Measurements from ENCODE around the gene EXOC2.
A peak's percentile ranks its signal among the peaks of the same experiment; 100 is the strongest.
"Not testable (repeated sequence)": the region's sequence is repeated elsewhere in the genome, so short reads cannot be mapped to it uniquely, and the experiment has no call there.

EXOC2 gene

GRCh38 chr6:667253-667927 lies 25.5 kb downstream of the EXOC2 start:
- H3K4me3 ChIP-seq (replicated peaks; ENCODE audit: low read depth, low read length): no peak overlapping the region
- TF ChIP-seq, protein P1, sequence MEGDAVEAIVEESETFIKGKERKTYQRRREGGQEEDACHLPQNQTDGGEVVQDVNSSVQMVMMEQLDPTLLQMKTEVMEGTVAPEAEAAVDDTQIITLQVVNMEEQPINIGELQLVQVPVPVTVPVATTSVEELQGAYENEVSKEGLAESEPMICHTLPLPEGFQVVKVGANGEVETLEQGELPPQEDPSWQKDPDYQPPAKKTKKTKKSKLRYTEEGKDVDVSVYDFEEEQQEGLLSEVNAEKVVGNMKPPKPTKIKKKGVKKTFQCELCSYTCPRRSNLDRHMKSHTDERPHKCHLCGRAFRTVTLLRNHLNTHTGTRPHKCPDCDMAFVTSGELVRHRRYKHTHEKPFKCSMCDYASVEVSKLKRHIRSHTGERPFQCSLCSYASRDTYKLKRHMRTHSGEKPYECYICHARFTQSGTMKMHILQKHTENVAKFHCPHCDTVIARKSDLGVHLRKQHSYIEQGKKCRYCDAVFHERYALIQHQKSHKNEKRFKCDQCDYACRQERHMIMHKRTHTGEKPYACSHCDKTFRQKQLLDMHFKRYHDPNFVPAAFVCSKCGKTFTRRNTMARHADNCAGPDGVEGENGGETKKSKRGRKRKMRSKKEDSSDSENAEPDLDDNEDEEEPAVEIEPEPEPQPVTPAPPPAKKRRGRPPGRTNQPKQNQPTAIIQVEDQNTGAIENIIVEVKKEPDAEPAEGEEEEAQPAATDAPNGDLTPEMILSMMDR (IDR thresholded peaks at IDR 0.05; ENCODE audit: low read length, missing control alignments): no peak
- DNase-seq (ENCODE audit: low read depth): no peak

DNA sequence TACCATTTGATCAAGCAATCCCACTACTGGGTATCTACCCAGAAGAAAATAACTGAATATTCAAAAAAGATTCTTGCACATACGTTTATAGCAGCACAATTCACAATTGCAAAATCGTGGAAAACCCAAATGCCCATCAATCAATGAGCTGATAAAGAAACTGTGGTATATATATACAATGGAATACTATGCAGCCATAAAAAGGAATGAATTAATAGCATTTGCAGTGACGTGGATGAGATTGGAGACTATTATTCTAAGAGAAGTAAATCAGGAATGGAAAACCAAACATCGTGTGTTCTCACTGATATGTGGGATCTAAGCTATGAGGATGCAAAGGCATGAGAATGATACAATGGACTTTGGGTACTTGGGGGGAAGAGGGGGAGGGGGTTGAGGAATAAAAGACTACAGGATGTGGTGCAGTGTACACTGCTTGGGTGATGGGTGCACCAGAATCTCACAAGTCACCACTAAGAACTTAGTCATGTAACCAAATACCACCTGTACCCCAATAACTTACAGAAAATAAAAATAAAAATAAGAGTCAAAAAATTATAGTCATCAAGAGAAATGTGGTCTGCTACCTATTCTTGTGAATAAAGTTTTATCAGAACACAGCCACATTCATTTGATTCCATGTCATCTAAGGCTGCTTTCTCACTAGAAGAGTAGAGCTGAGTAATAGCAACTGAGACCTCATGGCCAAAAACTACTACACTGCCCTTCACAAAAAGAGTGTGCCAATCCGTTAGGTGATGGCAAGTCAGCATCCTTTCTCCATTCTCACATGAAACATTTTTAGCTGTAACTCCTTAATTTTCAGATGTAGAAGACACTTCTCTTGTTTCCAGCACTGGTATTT lies 27.3 kb downstream of the EXOC2 start:
- TF ChIP-seq, protein P1 (IDR thresholded peaks at IDR 0.05; ENCODE audit: low read length, missing control alignments): no peak
- no peak overlapping the region for H3K4me3 ChIP-seq (replicated peaks; ENCODE audit: low read depth, low read length)
- no peak for DNase-seq (ENCODE audit: low read depth)

DNA sequence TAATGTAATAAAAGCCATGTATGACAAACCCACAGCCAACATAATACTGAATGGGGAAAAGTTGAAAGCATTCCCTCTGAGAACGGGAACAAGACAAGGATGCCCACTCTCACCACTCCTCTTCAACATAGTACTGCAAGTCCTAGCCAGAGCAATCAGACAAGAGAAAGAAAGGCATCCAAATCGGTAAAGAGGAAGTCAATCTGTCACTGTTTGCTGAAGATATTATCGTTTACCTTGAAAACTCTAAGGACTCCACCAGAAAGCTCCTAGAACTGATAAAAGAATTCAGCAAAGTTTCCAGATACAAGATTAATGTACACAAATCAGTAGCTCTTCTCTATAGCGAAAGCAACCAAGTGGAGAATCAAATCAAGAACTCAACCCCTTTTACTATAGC lies 29.2 kb downstream of the EXOC2 start:
- DNase-seq (ENCODE audit: low read depth); H3K4me3 ChIP-seq (replicated peaks; ENCODE audit: low read depth, low read length): not testable (repeated sequence)

GRCh38 chr6:659716-660581 lies 33.0 kb downstream of the EXOC2 start:
- TF ChIP-seq, protein P1 (IDR thresholded peaks at IDR 0.05; ENCODE audit: low read length, missing control alignments): no peak
- no peak overlapping the region for H3K4me3 ChIP-seq (replicated peaks; ENCODE audit: low read depth, low read length)

DNA sequence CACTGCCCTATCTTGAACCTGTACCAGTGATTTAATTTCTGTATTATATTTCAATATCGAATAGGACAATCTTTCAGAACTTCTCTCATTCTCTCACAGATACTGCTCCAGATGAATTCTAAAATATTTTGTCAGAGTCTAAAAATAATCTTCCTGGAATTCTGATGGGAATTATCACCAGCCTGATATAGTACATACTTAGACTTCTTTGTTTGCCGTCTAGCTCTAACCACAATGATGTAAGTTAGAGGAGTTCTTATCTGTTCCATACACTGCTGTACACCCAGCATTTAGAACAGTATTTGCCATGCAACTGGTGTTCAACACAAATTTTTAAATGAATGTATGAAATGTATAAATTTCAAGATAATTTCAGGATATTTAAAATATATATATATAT lies 34.7 kb downstream of the EXOC2 start:
- no peak overlapping the region for H3K4me3 ChIP-seq (replicated peaks; ENCODE audit: low read depth, low read length)
- TF ChIP-seq, protein P1 (IDR thresholded peaks at IDR 0.05; ENCODE audit: low read length, missing control alignments): no peak
- peak; percentile 90 for DNase-seq (ENCODE audit: low read depth)

More at GRCh38 chr6:659716-660581, 33.0 kb downstream of the EXOC2 start:
- DNase-seq (ENCODE audit: low read depth): no peak

DNA sequence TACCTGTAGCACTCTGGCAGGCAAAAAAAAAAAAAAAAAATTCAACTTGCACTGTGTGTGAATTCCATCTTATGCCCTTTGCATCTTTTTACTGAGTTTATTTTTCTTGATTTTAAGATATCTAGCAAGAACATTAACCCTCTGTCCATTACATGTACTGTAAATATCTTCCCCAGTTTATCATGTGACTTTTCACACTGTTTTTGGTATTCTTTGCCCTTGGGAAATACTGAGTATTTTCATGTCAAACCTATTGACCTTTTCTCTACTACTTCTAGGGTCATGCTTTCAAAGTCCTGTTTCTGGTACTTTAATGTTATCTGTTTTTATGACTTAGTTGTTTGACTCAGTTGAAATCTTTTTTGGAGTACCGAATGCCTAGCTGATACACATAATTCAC lies 35.2 kb downstream of the EXOC2 start:
- no peak overlapping the region for H3K4me3 ChIP-seq (replicated peaks; ENCODE audit: low read depth, low read length)
- TF ChIP-seq, protein P1 (IDR thresholded peaks at IDR 0.05; ENCODE audit: low read length, missing control alignments): no peak
- no peak for DNase-seq (ENCODE audit: low read depth)
